Prostate gland (tissue), 2 donors: Measurements from ENCODE around the gene ACTN4. TPM values are rescaled to one million over a fixed set of nuclear protein-coding genes. Genes with fewer than 3 reads are reported as not detected.

Source experiments
- DNase-seq: peaks from one replicate; pipeline ENCODE4 v3.0.0-alpha.2; 2019; ENCODE audit warnings: low spot score
- H3K27ac ChIP-seq, 2 donors: fragments of 200-600 bp; sonication (generic); 2 replicates each; pipeline ENCODE4 v1.5.1; 2017 to 2019
- H3K27me3 ChIP-seq: fragments of 200-600 bp; sonication (generic); replicated peaks from 2 replicates; pipeline ENCODE4 v1.5.1; 2019; ENCODE audit not compliant: insufficient read depth
- H3K36me3 ChIP-seq, 2 donors: fragments of 200-600 bp; sonication (generic); 1 replicate in 1 of 2; 2 replicates in 1 of 2; pipeline versions ENCODE4 v1.5.1 to v1.8.1; 2017 to 2019
- H3K4me1 ChIP-seq: fragments of 200-600 bp; sonication (generic); replicated peaks from 2 replicates; pipeline ENCODE4 v1.5.1; 2019
- H3K4me3 ChIP-seq, 2 donors: fragments of 200-600 bp; sonication (generic); 2 replicates each; pipeline ENCODE4 v1.5.1; 2017 to 2019
- H3K9me3 ChIP-seq: fragments of 200-600 bp; sonication (generic); 2 replicates; pipeline ENCODE4 v1.5.1; 2017
- POLR2A ChIP-seq: fragments of 450-650 bp; IDR thresholded peaks from one replicate; pipeline ENCODE4 v1.6.1; 2016; ENCODE audit warnings: antibody characterized with exemption, mild to moderate bottlenecking
- POLR2AphosphoS5 ChIP-seq: sonication (generic); formaldehyde crosslinking; IDR thresholded peaks from one replicate; pipeline ENCODE4 v1.6.1; 2017; ENCODE audit warnings: antibody characterized with exemption
- WGBS: methylation state at CpG from one replicate; pipeline ENCODE4 v1.1.5; 2018; 5-methylcytosine and 5-hydroxymethylcytosine counted together
- intact Hi-C: fragments of 100-400 bp; cut with DNase I; formaldehyde crosslinking; loops from one replicate; pipeline ENCODE4 v1.14.2; 2022
- total RNA-seq, 2 donors: library from RNA; depleted of rRNA; stranded (reverse); fragments of >200 nt; gene quantifications; one replicate each; pipeline ENCODE4 v1.1.0, GENCODE V29; 2016
- TF ChIP-seq, protein P1 (sequence below), 4 experiments: fragments of 200-600 bp in 2 of 4; fragments of 450-650 bp in 2 of 4; sonication (generic) in 2 of 4; IDR thresholded peaks; 1 replicate in 3 of 4; 2 replicates in 1 of 4; pipeline ENCODE4 v1.5.1; 2016 to 2019; ENCODE audit warnings: antibody characterized with exemption in 4 of 4, mild to moderate bottlenecking in 2 of 4, moderate library complexity in 2 of 4

Gene ACTN4
- total RNA-seq, 2 donors from 2014 or later = 312 to 330 TPM

DNA sequence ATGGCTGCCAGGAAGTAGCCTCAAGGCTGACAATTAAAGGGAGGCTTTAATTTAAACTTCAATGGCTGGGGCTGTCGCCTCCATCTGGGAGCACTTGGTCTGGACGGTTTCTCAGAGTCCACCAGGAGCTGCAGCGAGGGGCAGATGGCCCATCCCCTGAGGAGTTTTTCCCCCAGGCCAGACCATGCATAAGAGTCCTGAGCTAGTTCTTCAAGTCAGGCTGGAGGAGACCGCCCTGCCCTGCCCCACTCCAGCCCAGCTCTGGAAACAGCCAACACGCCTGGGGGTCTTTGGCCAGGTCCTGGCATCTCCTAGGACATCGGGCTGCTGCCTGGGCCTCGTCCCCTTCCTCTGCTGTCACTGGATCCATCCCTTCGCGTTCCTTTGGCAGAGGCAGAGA, 5.3 kb upstream of the ACTN4 start:
- intact Hi-C loops = loop anchor here (10.0 kb wide), 1 partner anchor 193 kb away; the partner anchor contains the start of gene ECH1
- no peak for DNase-seq

DNA sequence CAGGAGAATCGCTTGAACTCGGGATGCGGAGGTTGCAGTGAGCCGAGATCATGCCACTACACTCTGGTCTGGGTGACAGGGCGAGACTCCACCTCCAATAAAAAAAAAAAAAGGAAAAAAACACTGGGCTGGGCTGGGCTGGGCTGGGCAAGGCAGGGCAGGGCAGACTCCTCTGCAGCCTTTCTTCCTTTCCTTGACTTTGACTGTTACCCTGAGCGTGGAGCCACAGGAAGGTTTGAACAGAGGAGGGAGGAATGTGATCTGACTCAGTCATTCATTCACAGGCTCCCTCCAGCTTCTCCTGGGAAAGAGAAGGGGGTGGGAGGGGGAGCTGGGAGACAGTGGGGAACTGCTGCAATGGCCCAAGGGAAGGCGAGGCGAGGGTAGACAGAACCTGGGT, 2.7 kb upstream of the ACTN4 start:
- no peak overlapping the region for H3K4me3 ChIP-seq
- intact Hi-C loops = loop anchor here (5.0 to 10.0 kb wide), 3 partner anchors 190 to 288 kb away; partner anchors contain the start of genes ECH1, MRPS12 and SARS2
- no peaks in the 10 kb centered on the region for H3K4me1 ChIP-seq
- H3K9me3 ChIP-seq = no peaks in the 10 kb centered on the region
- no peaks in the 10 kb centered on the region for H3K36me3 ChIP-seq
- no peak for DNase-seq
- no peak overlapping the region for H3K27ac ChIP-seq
- WGBS = 86% methylated on average over 8 of the region's 8 CpGs
- TF ChIP-seq POLR2A (no peak), POLR2AphosphoS5 (no peak)
- TF ChIP-seq, protein P1, sequence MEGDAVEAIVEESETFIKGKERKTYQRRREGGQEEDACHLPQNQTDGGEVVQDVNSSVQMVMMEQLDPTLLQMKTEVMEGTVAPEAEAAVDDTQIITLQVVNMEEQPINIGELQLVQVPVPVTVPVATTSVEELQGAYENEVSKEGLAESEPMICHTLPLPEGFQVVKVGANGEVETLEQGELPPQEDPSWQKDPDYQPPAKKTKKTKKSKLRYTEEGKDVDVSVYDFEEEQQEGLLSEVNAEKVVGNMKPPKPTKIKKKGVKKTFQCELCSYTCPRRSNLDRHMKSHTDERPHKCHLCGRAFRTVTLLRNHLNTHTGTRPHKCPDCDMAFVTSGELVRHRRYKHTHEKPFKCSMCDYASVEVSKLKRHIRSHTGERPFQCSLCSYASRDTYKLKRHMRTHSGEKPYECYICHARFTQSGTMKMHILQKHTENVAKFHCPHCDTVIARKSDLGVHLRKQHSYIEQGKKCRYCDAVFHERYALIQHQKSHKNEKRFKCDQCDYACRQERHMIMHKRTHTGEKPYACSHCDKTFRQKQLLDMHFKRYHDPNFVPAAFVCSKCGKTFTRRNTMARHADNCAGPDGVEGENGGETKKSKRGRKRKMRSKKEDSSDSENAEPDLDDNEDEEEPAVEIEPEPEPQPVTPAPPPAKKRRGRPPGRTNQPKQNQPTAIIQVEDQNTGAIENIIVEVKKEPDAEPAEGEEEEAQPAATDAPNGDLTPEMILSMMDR (IDR thresholded peaks at IDR 0.05) = no peak
- no peaks in the 10 kb centered on the region for H3K27me3 ChIP-seq

More for the DNA sequence above, 5.3 kb upstream of the ACTN4 start:
- Histone ChIP-seq H3K27ac (no peak overlapping the region), H3K4me3 (no peak overlapping the region), H3K9me3 (no peaks in the 10 kb centered on the region), H3K27me3 (no peaks in the 10 kb centered on the region), H3K36me3 (no peaks in the 10 kb centered on the region), H3K4me1 (no peaks in the 10 kb centered on the region)
- no peak for TF ChIP-seq POLR2A
- TF ChIP-seq POLR2AphosphoS5 = no peak
- TF ChIP-seq, protein P1 (IDR thresholded peaks at IDR 0.05) = no peak
- 79% methylated on average over 9 of the region's 9 CpGs for WGBS

DNA sequence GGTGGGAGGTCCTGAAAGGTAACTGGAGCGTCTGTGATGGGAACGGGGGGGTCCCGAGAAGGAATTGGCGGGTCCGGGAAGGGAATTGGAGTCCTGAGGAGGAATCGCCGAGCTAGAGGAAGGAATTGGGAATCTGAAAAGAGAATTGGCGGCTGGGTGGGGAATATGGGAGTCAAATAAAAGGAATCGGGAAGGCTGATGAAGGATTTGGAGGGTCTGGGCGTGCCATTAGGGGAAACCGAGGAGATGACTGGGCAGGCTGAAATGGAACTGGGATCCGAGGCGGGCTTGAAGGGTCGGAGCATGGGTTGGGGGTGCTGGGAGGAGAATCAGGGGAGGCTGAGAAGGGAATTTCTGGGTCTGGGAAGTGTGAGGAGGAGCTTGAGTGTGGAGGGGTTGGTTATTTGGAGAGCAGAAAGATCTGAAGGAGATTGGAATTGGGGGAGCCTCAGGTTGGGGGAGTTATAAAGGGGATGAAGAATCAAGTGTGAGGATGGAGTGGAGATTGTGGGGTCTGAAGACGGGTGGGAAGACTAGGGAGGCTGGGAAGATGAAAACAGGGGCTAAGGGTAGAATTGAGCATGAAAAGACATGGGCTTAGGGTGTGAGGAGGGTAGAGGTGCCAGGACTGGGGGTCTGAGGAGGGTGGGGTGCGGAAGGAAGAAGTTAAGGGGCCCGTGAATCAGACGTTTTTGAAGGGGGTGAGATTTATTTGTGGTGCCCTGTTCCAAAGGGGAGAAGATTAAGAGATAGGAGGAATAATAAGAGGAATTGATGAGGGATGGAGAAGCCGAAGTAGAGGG, 718 bp downstream of the ACTN4 start:
- H3K36me3 ChIP-seq = no peaks in the 10 kb centered on the region
- H3K4me1 ChIP-seq = peaks cover 13% of the 10 kb centered on the region
- TF ChIP-seq POLR2A (no peak), POLR2AphosphoS5 (no peak)
- TF ChIP-seq, protein P1 (IDR thresholded peaks at IDR 0.05) = no peak
- WGBS = under 1% methylated on average over 19 of the region's 19 CpGs
- DNase-seq = no peak
- H3K27ac ChIP-seq = peak overlapping the region; percentile 94 to 95
- H3K9me3 ChIP-seq = no peaks in the 10 kb centered on the region
- intact Hi-C loops = loop anchor here (5.0 to 10.0 kb wide), 3 partner anchors 187 to 284 kb away; partner anchors contain the start of genes ECH1, MRPS12 and SARS2
- no peaks in the 10 kb centered on the region for H3K27me3 ChIP-seq
- H3K4me3 ChIP-seq = peak overlapping the region; percentile 93 to 99

DNA sequence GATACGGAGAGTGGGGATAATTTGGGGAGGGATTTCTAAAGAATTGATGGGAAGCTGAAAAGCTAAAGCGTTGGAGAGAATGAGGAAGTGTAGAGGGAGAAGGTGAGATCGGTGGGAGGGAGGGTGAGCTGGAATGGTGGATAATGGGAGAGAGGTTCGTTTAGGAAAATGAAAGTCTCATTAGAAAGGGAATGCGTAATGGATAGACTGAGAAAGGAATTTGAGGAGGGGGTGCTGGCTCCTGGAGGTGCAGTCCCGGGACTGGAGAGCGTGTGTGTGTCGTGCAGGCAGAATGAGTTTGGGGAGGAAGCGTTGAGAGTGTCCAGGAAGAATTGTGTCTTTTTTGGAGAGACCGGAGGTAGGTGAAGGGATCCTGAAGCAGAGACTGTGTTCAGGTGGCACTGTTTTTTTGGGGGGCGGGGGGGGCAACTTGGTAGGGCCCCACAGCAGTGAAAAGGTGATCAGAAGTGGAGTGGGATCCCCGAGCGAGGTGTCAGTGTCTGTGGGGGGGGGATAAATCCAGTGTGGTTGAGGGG, 1.4 kb downstream of the ACTN4 start:
- under 1% methylated on average over 13 of the region's 13 CpGs for WGBS
- Histone ChIP-seq H3K27me3 (no peaks in the 10 kb centered on the region), H3K4me1 (peaks cover 13% of the 10 kb centered on the region), H3K27ac (peak overlapping the region; percentile 94 to 95), H3K36me3 (no peaks in the 10 kb centered on the region), H3K4me3 (peak overlapping the region; percentile 93 to 99), H3K9me3 (no peaks in the 10 kb centered on the region)
- DNase-seq = no peak
- intact Hi-C loops = loop anchor here (5.0 to 10.0 kb wide), 3 partner anchors 186 to 283 kb away; partner anchors contain the start of genes ECH1, MRPS12 and SARS2
- TF ChIP-seq, protein P1 (IDR thresholded peaks at IDR 0.05) = no peak
- TF ChIP-seq POLR2A = no peak
- TF ChIP-seq POLR2AphosphoS5 = peak; percentile 29
